Calu3 (cell line): Measurements from ENCODE around the gene FOXRED2. TPM values are rescaled to one million over a fixed set of nuclear protein-coding genes. Genes with fewer than 3 reads are reported as not detected.

Source experiments
- BruUV-seq: library from RNA; stranded (reverse); fragments of 400-500 nt; replicated peaks from 2 replicates; lab custom pipeline; 2021; lab: Mats Ljungman, UMichigan
- CTCF ChIA-PET: fragments of 300-600 bp; sonication (Branson Sonifier 250); formaldehyde crosslinking; loops from one replicate; lab custom pipeline; 2022; ENCODE audit warnings: antibody characterized with exemption; lab: Charles Lee
- DNase-seq: peaks from one replicate; pipeline ENCODE4 v3.0.0; 2022
- H3K27ac Mint-ChIP-seq: one replicate; pipeline ENCODE4 v1.8.0; 2022; ENCODE audit warnings: mixed read lengths; ENCODE audit not compliant: unreplicated experiment
- H3K27me3 Mint-ChIP-seq: one replicate; pipeline ENCODE4 v1.8.0; 2022; ENCODE audit warnings: mixed read lengths; ENCODE audit not compliant: unreplicated experiment
- H3K36me3 Mint-ChIP-seq: one replicate; pipeline ENCODE4 v1.8.0; 2022; ENCODE audit warnings: mild to moderate bottlenecking, moderate library complexity, mixed read lengths; ENCODE audit not compliant: insufficient read depth, unreplicated experiment
- H3K4me1 Mint-ChIP-seq: one replicate; pipeline ENCODE4 v1.8.0; 2022; ENCODE audit warnings: mild to moderate bottlenecking, low read depth, mixed read lengths; ENCODE audit not compliant: unreplicated experiment
- H3K4me3 Mint-ChIP-seq: one replicate; pipeline ENCODE4 v1.8.0; 2022; ENCODE audit warnings: mild to moderate bottlenecking, low read depth, moderate library complexity, mixed read lengths; ENCODE audit not compliant: unreplicated experiment
- H3K9me3 Mint-ChIP-seq: one replicate; pipeline ENCODE4 v1.8.0; 2022; ENCODE audit warnings: low read depth, mixed read lengths; ENCODE audit not compliant: unreplicated experiment
- intact Hi-C: fragments of 100-400 bp; cut with micrococcal nuclease; formaldehyde crosslinking; loops from one replicate; pipeline ENCODE4 v1.10.0; 2022; ENCODE audit not compliant: unreplicated experiment
- total RNA-seq: library from RNA; stranded (reverse); gene quantifications from 2 replicates; pipeline ENCODE4 v1.2.3, GENCODE V29; 2022
- TF ChIP-seq, protein P1 (sequence below): fragments of 200-600 bp; IDR thresholded peaks from one replicate; pipeline ENCODE4 v1.8.0; 2022; ENCODE audit warnings: antibody characterized with exemption; ENCODE audit not compliant: unreplicated experiment

FOXRED2 gene
- total RNA-seq, 1 experiment from 2014 or later = 27.9 TPM

DNA sequence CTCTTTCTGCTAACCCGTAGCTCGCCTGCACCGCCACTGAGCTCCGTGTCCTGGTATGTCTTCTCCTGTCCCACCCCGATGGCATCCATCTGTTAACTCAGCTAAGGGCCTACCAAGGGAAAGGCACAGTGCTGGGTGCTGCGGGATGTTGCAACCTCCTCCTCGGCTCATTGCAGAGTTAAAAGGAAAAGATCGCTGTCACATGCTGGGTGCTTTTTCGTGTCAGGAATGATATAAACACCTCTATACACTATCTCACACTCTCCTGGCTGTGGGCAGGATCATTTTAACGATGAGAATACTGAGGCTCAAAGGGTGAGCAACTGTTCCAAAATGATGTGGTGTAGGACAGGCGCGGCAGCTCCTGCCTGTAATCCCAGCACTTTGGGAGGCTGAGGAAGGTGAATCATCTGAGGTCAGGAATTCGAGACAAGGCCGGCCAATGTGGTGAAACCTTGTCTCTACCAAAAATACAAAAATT, 35.5 kb downstream of the FOXRED2 start:
- Mint-ChIP-seq H3K27me3 (no peaks in the 10 kb centered on the region), H3K27ac (no peak overlapping the region), H3K9me3 (no peaks in the 10 kb centered on the region), H3K36me3 (peaks cover 35% of the 10 kb centered on the region), H3K4me1 (peaks cover 21% of the 10 kb centered on the region), H3K4me3 (no peak overlapping the region)
- intact Hi-C loops = no loop called here
- TF ChIP-seq, protein P1, sequence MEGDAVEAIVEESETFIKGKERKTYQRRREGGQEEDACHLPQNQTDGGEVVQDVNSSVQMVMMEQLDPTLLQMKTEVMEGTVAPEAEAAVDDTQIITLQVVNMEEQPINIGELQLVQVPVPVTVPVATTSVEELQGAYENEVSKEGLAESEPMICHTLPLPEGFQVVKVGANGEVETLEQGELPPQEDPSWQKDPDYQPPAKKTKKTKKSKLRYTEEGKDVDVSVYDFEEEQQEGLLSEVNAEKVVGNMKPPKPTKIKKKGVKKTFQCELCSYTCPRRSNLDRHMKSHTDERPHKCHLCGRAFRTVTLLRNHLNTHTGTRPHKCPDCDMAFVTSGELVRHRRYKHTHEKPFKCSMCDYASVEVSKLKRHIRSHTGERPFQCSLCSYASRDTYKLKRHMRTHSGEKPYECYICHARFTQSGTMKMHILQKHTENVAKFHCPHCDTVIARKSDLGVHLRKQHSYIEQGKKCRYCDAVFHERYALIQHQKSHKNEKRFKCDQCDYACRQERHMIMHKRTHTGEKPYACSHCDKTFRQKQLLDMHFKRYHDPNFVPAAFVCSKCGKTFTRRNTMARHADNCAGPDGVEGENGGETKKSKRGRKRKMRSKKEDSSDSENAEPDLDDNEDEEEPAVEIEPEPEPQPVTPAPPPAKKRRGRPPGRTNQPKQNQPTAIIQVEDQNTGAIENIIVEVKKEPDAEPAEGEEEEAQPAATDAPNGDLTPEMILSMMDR = no peak
- no peak for DNase-seq
- CTCF ChIA-PET = interaction anchor here (1.2 to 2.2 kb wide), 5 partner anchors 10 to 170 kb away, joined by 3 to 31 read pairs (median 4); partner anchors contain the start of gene TXN2
- BruUV-seq = no TSS peak

DNA sequence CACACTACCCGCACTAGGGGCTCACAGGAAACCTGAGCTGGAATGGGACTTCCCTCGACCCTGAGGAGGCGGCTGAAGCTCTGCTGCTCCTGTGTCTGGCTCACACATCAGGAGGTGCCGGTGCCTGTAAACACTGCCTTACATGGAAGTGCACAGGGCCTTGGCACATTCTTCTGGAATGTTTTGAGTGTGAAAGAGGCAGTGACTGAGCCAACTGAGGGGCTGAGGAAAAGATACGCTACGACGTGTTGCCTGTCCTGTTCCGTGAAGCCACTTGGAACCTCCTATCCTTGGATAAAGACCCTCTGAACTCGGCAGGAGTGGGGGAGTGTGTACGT, 35.9 kb downstream of the FOXRED2 start:
- no peak for DNase-seq
- CTCF ChIA-PET = interaction anchor here (0.8 to 2.2 kb wide), 6 partner anchors 11 to 170 kb away, joined by 3 to 31 read pairs (median 4); partner anchors contain the start of gene TXN2
- no peaks in the 10 kb centered on the region for H3K27me3 Mint-ChIP-seq
- TF ChIP-seq, protein P1 = no peak
- no peak overlapping the region for H3K27ac Mint-ChIP-seq
- H3K4me3 Mint-ChIP-seq = no peak overlapping the region
- no TSS peak for BruUV-seq
- H3K4me1 Mint-ChIP-seq = peaks cover 25% of the 10 kb centered on the region
- H3K36me3 Mint-ChIP-seq = peaks cover 39% of the 10 kb centered on the region
- intact Hi-C loops = loop anchor here (1.0 kb wide), 1 partner anchor 170 kb away; no protein-coding TSS in a partner anchor
- H3K9me3 Mint-ChIP-seq = no peaks in the 10 kb centered on the region

DNA sequence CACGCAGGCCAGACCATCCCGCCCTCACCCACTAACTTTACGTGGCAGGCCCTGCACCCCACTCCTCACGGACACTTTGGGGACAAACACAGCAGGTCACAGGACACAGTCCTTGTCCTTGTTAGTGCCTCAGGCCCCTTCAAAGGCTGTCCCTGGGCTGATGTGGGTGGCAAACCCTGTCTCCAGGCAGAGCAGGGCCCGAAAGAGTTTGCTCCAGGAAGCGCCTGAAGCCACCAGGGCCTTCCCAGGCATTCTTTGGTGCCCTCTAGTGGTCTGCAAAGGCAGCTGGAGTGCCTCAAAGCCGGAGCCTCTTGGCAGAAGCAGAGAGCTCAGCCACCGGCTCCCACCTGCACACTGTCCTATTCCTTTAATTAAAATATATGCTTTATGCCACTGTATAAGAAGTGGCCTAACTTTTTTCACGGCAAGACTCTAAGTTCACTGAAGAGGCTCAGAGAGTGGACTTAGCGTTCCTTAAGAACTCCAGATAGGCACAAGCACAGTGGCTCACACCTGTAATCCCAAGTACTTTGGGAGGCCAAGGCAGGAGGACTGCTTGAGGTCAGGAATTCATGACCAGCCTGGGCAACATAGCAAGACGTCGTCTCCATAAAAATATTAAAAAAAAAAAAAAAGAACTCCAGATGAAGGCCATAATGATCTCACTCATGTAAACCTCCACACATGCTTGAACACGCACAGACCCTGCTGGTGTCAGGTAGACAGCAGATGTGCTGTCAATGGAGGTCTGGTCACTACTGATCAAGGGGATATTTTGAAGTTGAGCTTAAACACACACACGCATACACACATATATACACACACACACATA, 36.5 kb downstream of the FOXRED2 start:
- CTCF ChIA-PET = interaction anchor here (0.6 to 2.2 kb wide), 19 partner anchors 11 to 276 kb away, joined by 3 to 31 read pairs (median 4); partner anchors contain the start of genes MYH9 and TXN2
- H3K9me3 Mint-ChIP-seq = no peaks in the 10 kb centered on the region
- intact Hi-C loops = loop anchor here (1.0 kb wide), 1 partner anchor 169 kb away; no protein-coding TSS in a partner anchor
- DNase-seq = peak; percentile 85
- H3K27ac Mint-ChIP-seq = no peak overlapping the region
- no peaks in the 10 kb centered on the region for H3K27me3 Mint-ChIP-seq
- H3K4me1 Mint-ChIP-seq = peaks cover 31% of the 10 kb centered on the region
- TF ChIP-seq, protein P1 = peak; percentile 91
- no peak overlapping the region for H3K4me3 Mint-ChIP-seq
- H3K36me3 Mint-ChIP-seq = peaks cover 44% of the 10 kb centered on the region
- BruUV-seq = no TSS peak

DNA sequence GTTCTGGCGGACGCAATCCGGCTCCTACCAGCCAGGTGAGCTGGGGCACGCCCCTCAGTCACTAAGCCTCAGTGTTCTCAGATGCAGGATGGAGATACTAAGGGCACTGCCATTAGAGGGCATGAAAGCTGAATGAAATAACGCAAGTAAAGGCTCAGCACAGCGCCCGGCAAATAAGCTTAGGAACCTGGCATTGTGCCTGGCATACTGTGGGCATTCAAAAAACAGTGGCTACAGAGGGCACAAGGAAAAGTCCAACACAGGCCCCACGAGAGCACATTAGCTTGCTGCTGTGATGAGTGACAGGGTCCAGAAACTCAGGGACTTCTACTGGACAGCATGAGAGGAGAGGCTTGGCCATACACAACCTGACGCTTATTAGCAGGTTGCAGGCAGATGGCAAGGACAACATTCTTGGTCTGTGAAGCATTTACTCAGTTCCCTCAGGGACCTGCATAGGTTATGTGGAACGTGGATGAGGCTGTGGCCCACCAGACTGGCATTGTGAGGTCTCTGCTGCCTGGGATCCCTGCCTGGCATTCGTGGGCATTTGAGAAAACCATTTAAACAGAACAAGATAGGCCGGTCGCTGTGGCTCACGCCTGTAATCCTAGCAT, 37.6 kb downstream of the FOXRED2 start:
- Mint-ChIP-seq H3K36me3 (peaks cover 41% of the 10 kb centered on the region), H3K27ac (no peak overlapping the region), H3K27me3 (no peaks in the 10 kb centered on the region), H3K4me1 (peaks cover 38% of the 10 kb centered on the region), H3K4me3 (no peak overlapping the region), H3K9me3 (no peaks in the 10 kb centered on the region)
- BruUV-seq = no TSS peak
- intact Hi-C loops = loop anchor here (5.0 kb wide), 1 partner anchor 82 kb away; the partner anchor contains the start of gene MYH9
- CTCF ChIA-PET = interaction anchor here (0.8 to 2.2 kb wide), 3 partner anchors 141 to 168 kb away, joined by 3 to 31 read pairs (median 3); no protein-coding TSS in a partner anchor
- TF ChIP-seq, protein P1 = no peak
- DNase-seq = no peak
